LHCN-M2 (cell line): ENCODE results near the gene SV2C. TPM values are rescaled to one million over a fixed set of nuclear protein-coding genes. Genes with fewer than 3 reads are reported as not detected.

Experiments used
- DNase-seq: peaks from one replicate; pipeline ENCODE4 v3.0.0-alpha.2; 2012; ENCODE audit warnings: low read depth
- total RNA-seq: library from RNA; depleted of rRNA; stranded (reverse); fragments of >200 nt; gene quantifications from 2 replicates; pipeline ENCODE4 v1.2.3, GENCODE V29; 2014

The SV2C gene
- total RNA-seq, 1 experiment from 2014 or later, result not detected

- DNase-seq, result no peak
These were observed 295.2 kb downstream of the SV2C start for GRCh38 chr5:76378355-76378754.

- DNase-seq, result no peak
These were observed 296.1 kb downstream of the SV2C start for GRCh38 chr5:76379316-76379715.

- no peak for DNase-seq
These were observed 296.7 kb downstream of the SV2C start for GRCh38 chr5:76379855-76380254.

GRCh38 chr5:76380346-76381066 lies 297.3 kb downstream of the SV2C start:
- DNase-seq, result no peak

GRCh38 chr5:76383126-76383832 lies 300.1 kb downstream of the SV2C start:
- DNase-seq, result no peak

- DNase-seq, result no peak
These were observed 301.0 kb downstream of the SV2C start for GRCh38 chr5:76384189-76384588.

GRCh38 chr5:76384705-76385104 lies 301.5 kb downstream of the SV2C start:
- DNase-seq, result no peak

- DNase-seq, result no peak
These were observed 302.4 kb downstream of the SV2C start for GRCh38 chr5:76385540-76385939.

- DNase-seq, result no peak
These were observed 303.2 kb downstream of the SV2C start for GRCh38 chr5:76386360-76386759.

- DNase-seq, result no peak
These were observed 305.1 kb downstream of the SV2C start for GRCh38 chr5:76388236-76388635.

- no peak for DNase-seq
These were observed 305.8 kb downstream of the SV2C start for GRCh38 chr5:76388791-76389512.

GRCh38 chr5:76389513-76390154 lies 306.5 kb downstream of the SV2C start:
- no peak for DNase-seq

- no peak for DNase-seq
These were observed 307.8 kb downstream of the SV2C start for GRCh38 chr5:76391014-76391413.

- DNase-seq, result no peak
These were observed 310.0 kb downstream of the SV2C start for GRCh38 chr5:76393035-76393680.

GRCh38 chr5:76397200-76397599 lies 314.0 kb downstream of the SV2C start:
- DNase-seq, result no peak

GRCh38 chr5:76399268-76399667 lies 316.1 kb downstream of the SV2C start:
- no peak for DNase-seq

GRCh38 chr5:76400466-76400865 lies 317.3 kb downstream of the SV2C start:
- DNase-seq, result no peak

- no peak for DNase-seq
These were observed 318.6 kb downstream of the SV2C start for GRCh38 chr5:76401801-76402250.

GRCh38 chr5:76402251-76402885 lies 319.2 kb downstream of the SV2C start:
- DNase-seq, result no peak

- peak; percentile 7 for DNase-seq
These were observed 319.9 kb downstream of the SV2C start, which contains the start of gene IQGAP2 for GRCh38 chr5:76402886-76403765. TSS of gene IQGAP2 (plus strand) at chr5:76403285. CDS start at chr5:76403546, 261 bp downstream.
